Measurements from ENCODE around the gene DYDC2.

GRCh38 chr10:80413271-80413996, 56.9 kb downstream of the DYDC2 start:
- TF ChIP-seq CTCF (IDR thresholded peaks at IDR 0.05) = no peak
- no peak for TF ChIP-seq SP1 (CRISPR knock-in tag; conservative IDR thresholded peaks at IDR 0.05)
- TF ChIP-seq ZBTB21 (CRISPR knock-in tag; IDR thresholded peaks at IDR 0.05; ENCODE audit: borderline replicate concordance) = no peak
- TF ChIP-seq RELA (CRISPR knock-in tag; IDR thresholded peaks at IDR 0.05; ENCODE audit: borderline replicate concordance) = no peak
- no peak for TF ChIP-seq ESRRA (CRISPR knock-in tag; IDR thresholded peaks at IDR 0.05; ENCODE audit: borderline replicate concordance)
- no peak for TF ChIP-seq ZNF317 (CRISPR knock-in tag; IDR thresholded peaks at IDR 0.05; ENCODE audit: borderline replicate concordance, low read depth)
- TF ChIP-seq, protein P1, sequence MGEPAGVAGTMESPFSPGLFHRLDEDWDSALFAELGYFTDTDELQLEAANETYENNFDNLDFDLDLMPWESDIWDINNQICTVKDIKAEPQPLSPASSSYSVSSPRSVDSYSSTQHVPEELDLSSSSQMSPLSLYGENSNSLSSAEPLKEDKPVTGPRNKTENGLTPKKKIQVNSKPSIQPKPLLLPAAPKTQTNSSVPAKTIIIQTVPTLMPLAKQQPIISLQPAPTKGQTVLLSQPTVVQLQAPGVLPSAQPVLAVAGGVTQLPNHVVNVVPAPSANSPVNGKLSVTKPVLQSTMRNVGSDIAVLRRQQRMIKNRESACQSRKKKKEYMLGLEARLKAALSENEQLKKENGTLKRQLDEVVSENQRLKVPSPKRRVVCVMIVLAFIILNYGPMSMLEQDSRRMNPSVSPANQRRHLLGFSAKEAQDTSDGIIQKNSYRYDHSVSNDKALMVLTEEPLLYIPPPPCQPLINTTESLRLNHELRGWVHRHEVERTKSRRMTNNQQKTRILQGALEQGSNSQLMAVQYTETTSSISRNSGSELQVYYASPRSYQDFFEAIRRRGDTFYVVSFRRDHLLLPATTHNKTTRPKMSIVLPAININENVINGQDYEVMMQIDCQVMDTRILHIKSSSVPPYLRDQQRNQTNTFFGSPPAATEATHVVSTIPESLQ (CRISPR knock-in tag; IDR thresholded peaks at IDR 0.05) = no peak
- TF ChIP-seq NR2C2 (CRISPR knock-in tag; IDR thresholded peaks at IDR 0.05) = no peak
- TF ChIP-seq CBFB (CRISPR knock-in tag; IDR thresholded peaks at IDR 0.05; ENCODE audit: low read depth) = no peak
- TF ChIP-seq, protein P2, sequence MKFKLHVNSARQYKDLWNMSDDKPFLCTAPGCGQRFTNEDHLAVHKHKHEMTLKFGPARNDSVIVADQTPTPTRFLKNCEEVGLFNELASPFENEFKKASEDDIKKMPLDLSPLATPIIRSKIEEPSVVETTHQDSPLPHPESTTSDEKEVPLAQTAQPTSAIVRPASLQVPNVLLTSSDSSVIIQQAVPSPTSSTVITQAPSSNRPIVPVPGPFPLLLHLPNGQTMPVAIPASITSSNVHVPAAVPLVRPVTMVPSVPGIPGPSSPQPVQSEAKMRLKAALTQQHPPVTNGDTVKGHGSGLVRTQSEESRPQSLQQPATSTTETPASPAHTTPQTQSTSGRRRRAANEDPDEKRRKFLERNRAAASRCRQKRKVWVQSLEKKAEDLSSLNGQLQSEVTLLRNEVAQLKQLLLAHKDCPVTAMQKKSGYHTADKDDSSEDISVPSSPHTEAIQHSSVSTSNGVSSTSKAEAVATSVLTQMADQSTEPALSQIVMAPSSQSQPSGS (CRISPR knock-in tag; IDR thresholded peaks at IDR 0.05; ENCODE audit: borderline replicate concordance, low read depth) = no peak
- no peak for TF ChIP-seq TEAD1 (CRISPR knock-in tag; IDR thresholded peaks at IDR 0.05)
